Endothelial cell of umbilical vein (primary cell): ENCODE results near the gene MALRD1. TPM values are rescaled to one million over a fixed set of nuclear protein-coding genes. Genes with fewer than 3 reads are reported as not detected.

Source experiments
- BruUV-seq: library from RNA; stranded (reverse); fragments of 400-500 nt; replicated peaks from 2 replicates; lab custom pipeline; 2021; lab: Mats Ljungman, UMichigan
- CTCF ChIA-PET: fragments of 300-600, 350-600 bp; sonication (Branson Sonifier 250); formaldehyde crosslinking; loops from one replicate; lab custom pipeline; 2021; ENCODE audit warnings: antibody characterized with exemption, inconsistent platforms; lab: Charles Lee
- POLR2A ChIA-PET: fragments of 300-600, 350-600 bp; sonication (Branson Sonifier 250); formaldehyde crosslinking; loops from one replicate; lab custom pipeline; 2021; ENCODE audit warnings: antibody characterized with exemption, inconsistent platforms; lab: Charles Lee
- DNase-seq: peaks from one replicate; pipeline ENCODE4 v3.0.0-alpha.2; 2011; ENCODE audit warnings: low read depth, low spot score
- FAIRE-seq: peaks from 2 replicates; lab custom pipeline; 2011; peaks lifted over from hg19 to GRCh38; lab: Jason Lieb, UNC
- H2AFZ ChIP-seq: 2 replicates; pipeline ENCODE4 v1.6.0; 2012; ENCODE audit warnings: low read depth, low read length, control low read depth, inconsistent platforms
- H3K27ac ChIP-seq: 2 replicates; pipeline ENCODE4 v1.5.1; 2011; ENCODE audit warnings: low read depth, mild to moderate bottlenecking, control low read depth, low read length, moderate library complexity; ENCODE audit not compliant: insufficient read depth
- H3K27me3 ChIP-seq, 2 experiments: 2 replicates each; pipeline versions ENCODE4 v1.6.0 to v1.6.1; 2011; ENCODE audit warnings: low read length in 2 of 2, mixed read lengths in 1 of 2; ENCODE audit not compliant: control insufficient read depth in 2 of 2, insufficient read depth in 2 of 2
- H3K36me3 ChIP-seq, 2 experiments: 2 replicates in 1 of 2; 3 replicates in 1 of 2; pipeline ENCODE4 v1.5.1; 2011; ENCODE audit warnings: low read length in 2 of 2, mild to moderate bottlenecking in 1 of 2, moderate library complexity in 1 of 2; ENCODE audit not compliant: control insufficient read depth in 2 of 2, insufficient read depth in 2 of 2; ENCODE audit errors: extremely low read depth in 1 of 2
- H3K4me1 ChIP-seq: 3 replicates; pipeline ENCODE4 v1.5.1; 2011; ENCODE audit warnings: mild to moderate bottlenecking, low read length; ENCODE audit not compliant: control insufficient read depth, insufficient read depth; ENCODE audit errors: extremely low read depth
- H3K4me2 ChIP-seq: 2 replicates; pipeline ENCODE4 v1.6.1; 2011; ENCODE audit warnings: low read length, control low read depth, mixed read lengths; ENCODE audit not compliant: insufficient read depth
- H3K4me3 ChIP-seq, 3 experiments: fragments of 200-600 bp in 1 of 3; sonication (generic), shearing (Covaris generic) in 1 of 3; replicated peaks in 1 of 3; 2 replicates each; pipeline ENCODE4 v1.5.1; 2011 to 2016; ENCODE audit warnings: control low read depth in 3 of 3, low read length in 3 of 3, mild to moderate bottlenecking in 2 of 3, inconsistent platforms in 1 of 3, low read depth in 1 of 3, moderate library complexity in 1 of 3; ENCODE audit not compliant: insufficient read depth in 1 of 3
- H3K79me2 ChIP-seq: 2 replicates; pipeline ENCODE4 v1.6.0; 2012; ENCODE audit warnings: low read length, inconsistent platforms; ENCODE audit not compliant: control insufficient read depth, insufficient read depth
- H3K9ac ChIP-seq: replicated peaks from 2 replicates; pipeline ENCODE3; 2011; ENCODE audit warnings: low read length, control low read depth; ENCODE audit not compliant: insufficient read depth; ENCODE audit errors: extremely low read depth
- H3K9me1 ChIP-seq: replicated peaks from 3 replicates; pipeline ENCODE4 v1.6.0; 2011; ENCODE audit warnings: mild to moderate bottlenecking, low read length; ENCODE audit not compliant: control insufficient read depth, insufficient read depth; ENCODE audit errors: extremely low read depth
- H3K9me3 ChIP-seq: replicated peaks from 2 replicates; pipeline ENCODE4 v1.5.1; 2012; ENCODE audit warnings: low read length, inconsistent platforms; ENCODE audit not compliant: control insufficient read depth, insufficient read depth
- H4K20me1 ChIP-seq: replicated peaks from 2 replicates; pipeline ENCODE3; 2011; ENCODE audit warnings: mild to moderate bottlenecking, low read length; ENCODE audit not compliant: control insufficient read depth, insufficient read depth; ENCODE audit errors: extremely low read depth
- EZH2 ChIP-seq: IDR thresholded peaks from 2 replicates; pipeline ENCODE4 v1.6.1; 2012; ENCODE audit warnings: borderline replicate concordance, low read depth, mild to moderate bottlenecking, moderate library complexity, low read length, inconsistent platforms; ENCODE audit not compliant: severe bottlenecking
- FOS ChIP-seq: IDR thresholded peaks from 2 replicates; pipeline ENCODE4 v1.6.1; 2011; ENCODE audit warnings: mild to moderate bottlenecking, low read length, moderate library complexity, borderline replicate concordance; ENCODE audit not compliant: insufficient read depth
- JUN ChIP-seq: IDR thresholded peaks from 2 replicates; pipeline ENCODE4 v1.6.1; 2011; ENCODE audit warnings: borderline replicate concordance, low read depth; ENCODE audit not compliant: insufficient read length, insufficient read depth
- MYC ChIP-seq: IDR thresholded peaks from one replicate; pipeline ENCODE4 v1.6.1; 2011; ENCODE audit warnings: mild to moderate bottlenecking, low read depth, low read length
- POLR2A ChIP-seq: IDR thresholded peaks from 2 replicates; pipeline ENCODE4 v1.6.1; 2012; ENCODE audit warnings: low read depth, mild to moderate bottlenecking, control low read depth, low read length
- POLR2AphosphoS5 ChIP-seq: IDR thresholded peaks from 2 replicates; pipeline ENCODE4 v1.6.1; 2012; ENCODE audit warnings: low read depth, mild to moderate bottlenecking, control low read depth, low read length, moderate library complexity; ENCODE audit not compliant: insufficient read depth
- dilution Hi-C: fragments of 300-500 bp; cut with MboI; formaldehyde crosslinking; loops from one replicate; pipeline ENCODE4 v1.15.0; 2019; ENCODE audit warnings: low sequenced_read_pairs; ENCODE audit not compliant: extremely low pct_ligation_motif_present
- intact Hi-C: fragments of 100-400 bp; cut with micrococcal nuclease; formaldehyde crosslinking; loops from one replicate; pipeline ENCODE4 v1.10.0; 2022
- polyA plus RNA-seq, 4 experiments: library from polyadenylated mRNA; depleted of rRNA in 3 of 4; stranded (reverse) in 3 of 4; unstranded in 1 of 4; fragments of >200 nt; gene quantifications; 2 replicates each; pipeline versions ENCODE4 v1.2.1 to v1.2.3, GENCODE V29; 2011 to 2012; ENCODE audit warnings: missing spikeins in 1 of 4
- total RNA-seq: library from RNA; stranded (reverse); gene quantifications from 2 replicates; pipeline ENCODE4 v1.2.3, GENCODE V29; 2021
- TF ChIP-seq, protein P1 (sequence below): IDR thresholded peaks from 2 replicates; pipeline ENCODE4 v1.6.1; 2011; ENCODE audit not compliant: insufficient read depth, insufficient read length
- TF ChIP-seq, protein P2 (sequence below), 2 donors: IDR thresholded peaks; 1 replicate in 1 of 2; 2 replicates in 1 of 2; pipeline ENCODE4 v1.5.1; 2011; ENCODE audit warnings: low read length in 2 of 2, mild to moderate bottlenecking in 2 of 2, moderate library complexity in 2 of 2, control low read depth in 1 of 2, inconsistent platforms in 1 of 2, low read depth in 1 of 2; ENCODE audit not compliant: insufficient read depth in 1 of 2; ENCODE audit errors: extremely low read depth in 1 of 2

MALRD1 gene
- total and polyA plus RNA-seq, 2 donors (not counting 3 experiments of a cell fraction or from before 2014, with no cell fraction given) = not detected

DNA sequence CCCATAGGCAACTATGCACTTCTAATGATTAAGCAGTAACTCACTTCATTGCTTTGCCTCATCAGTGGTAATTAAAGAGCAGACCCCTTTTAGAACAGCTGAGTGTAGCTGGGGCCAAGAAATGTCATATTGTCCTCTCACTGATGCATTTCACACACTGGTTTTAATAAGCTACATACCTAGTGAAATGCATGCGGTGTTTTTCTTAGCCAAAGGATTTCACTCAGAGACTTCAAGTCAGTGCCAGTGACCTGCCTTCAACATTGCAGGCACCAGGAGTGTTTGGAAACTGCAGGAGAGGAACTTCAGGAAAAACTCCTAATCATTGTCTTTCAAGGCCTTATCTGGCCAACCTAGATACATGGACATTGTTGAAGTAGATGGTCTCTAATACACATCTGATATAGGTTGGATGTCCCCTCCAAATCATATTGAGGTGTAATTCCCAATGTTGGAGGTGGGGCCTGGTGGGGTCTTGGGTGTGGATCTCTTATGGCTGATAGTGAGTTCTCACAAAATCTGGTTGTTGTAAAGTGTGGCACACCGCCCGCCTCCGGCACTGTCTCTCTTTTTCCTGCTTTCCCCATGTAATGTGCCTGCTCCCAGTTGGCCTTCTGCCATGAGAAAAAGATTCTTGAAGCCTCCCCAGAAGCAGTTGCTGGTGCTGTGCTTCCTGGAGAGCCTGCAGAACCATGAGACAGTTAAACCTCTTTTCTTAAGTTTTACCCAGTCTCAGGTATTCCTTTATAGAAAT, 515.0 kb downstream of the MALRD1 start:
- no peak overlapping the region for H3K9ac ChIP-seq
- H2AFZ ChIP-seq = no peak overlapping the region
- FAIRE-seq (no peak), DNase-seq (no peak)
- intact Hi-C loops = no loop called here
- POLR2A ChIA-PET = no interaction called here
- no peak overlapping the region for H3K4me2 ChIP-seq
- no peaks in the 10 kb centered on the region for H3K79me2 ChIP-seq
- no peaks in the 10 kb centered on the region for H3K9me3 ChIP-seq
- no peak overlapping the region for H3K27ac ChIP-seq
- H4K20me1 ChIP-seq = no peaks in the 10 kb centered on the region
- CTCF ChIA-PET = no interaction called here
- no peak overlapping the region for H3K4me3 ChIP-seq
- TF ChIP-seq JUN (no peak), POLR2AphosphoS5 (no peak), FOS (no peak), EZH2 (no peak), POLR2A (no peak), MYC (no peak)
- TF ChIP-seq, protein P1, sequence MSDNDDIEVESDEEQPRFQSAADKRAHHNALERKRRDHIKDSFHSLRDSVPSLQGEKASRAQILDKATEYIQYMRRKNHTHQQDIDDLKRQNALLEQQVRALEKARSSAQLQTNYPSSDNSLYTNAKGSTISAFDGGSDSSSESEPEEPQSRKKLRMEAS = no peak
- dilution Hi-C loops = no loop called here
- no peaks in the 10 kb centered on the region for H3K9me1 ChIP-seq
- BruUV-seq = no TSS peak
- H3K27me3 ChIP-seq = no peaks in the 10 kb centered on the region
- H3K4me1 ChIP-seq = no peaks in the 10 kb centered on the region
- H3K36me3 ChIP-seq = no peaks in the 10 kb centered on the region

DNA sequence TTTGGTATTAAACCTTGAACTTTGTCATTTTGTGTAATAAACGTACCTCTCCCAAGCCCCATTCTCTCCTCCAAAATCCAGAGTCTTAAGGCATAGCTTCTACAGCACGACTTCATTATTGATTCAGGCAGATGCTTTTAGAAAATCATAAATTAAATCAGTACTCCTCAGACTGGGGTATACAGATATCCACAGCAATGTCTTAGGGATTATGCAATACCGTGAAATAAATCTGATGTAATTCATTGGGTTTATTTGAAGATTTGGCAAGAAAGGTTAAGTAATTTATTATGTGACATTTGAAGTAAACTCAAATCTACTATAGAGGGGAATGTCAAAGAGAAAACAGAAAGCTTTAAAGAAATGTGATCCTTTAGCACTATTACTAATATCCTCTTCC, 521.5 kb downstream of the MALRD1 start:
- no peak overlapping the region for H3K9ac ChIP-seq
- no peak overlapping the region for H3K4me2 ChIP-seq
- H3K4me3 ChIP-seq = no peak overlapping the region
- no peak overlapping the region for H2AFZ ChIP-seq
- no peaks in the 10 kb centered on the region for H3K36me3 ChIP-seq
- no peak for DNase-seq
- no peak overlapping the region for H3K27ac ChIP-seq
- H3K9me1 ChIP-seq = no peaks in the 10 kb centered on the region
- TF ChIP-seq POLR2AphosphoS5 (no peak), EZH2 (no peak), FOS (no peak)
- TF ChIP-seq, protein P2, sequence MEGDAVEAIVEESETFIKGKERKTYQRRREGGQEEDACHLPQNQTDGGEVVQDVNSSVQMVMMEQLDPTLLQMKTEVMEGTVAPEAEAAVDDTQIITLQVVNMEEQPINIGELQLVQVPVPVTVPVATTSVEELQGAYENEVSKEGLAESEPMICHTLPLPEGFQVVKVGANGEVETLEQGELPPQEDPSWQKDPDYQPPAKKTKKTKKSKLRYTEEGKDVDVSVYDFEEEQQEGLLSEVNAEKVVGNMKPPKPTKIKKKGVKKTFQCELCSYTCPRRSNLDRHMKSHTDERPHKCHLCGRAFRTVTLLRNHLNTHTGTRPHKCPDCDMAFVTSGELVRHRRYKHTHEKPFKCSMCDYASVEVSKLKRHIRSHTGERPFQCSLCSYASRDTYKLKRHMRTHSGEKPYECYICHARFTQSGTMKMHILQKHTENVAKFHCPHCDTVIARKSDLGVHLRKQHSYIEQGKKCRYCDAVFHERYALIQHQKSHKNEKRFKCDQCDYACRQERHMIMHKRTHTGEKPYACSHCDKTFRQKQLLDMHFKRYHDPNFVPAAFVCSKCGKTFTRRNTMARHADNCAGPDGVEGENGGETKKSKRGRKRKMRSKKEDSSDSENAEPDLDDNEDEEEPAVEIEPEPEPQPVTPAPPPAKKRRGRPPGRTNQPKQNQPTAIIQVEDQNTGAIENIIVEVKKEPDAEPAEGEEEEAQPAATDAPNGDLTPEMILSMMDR (IDR thresholded peaks at IDR 0.05; ENCODE audit: extremely low read depth in 1 of 2, insufficient read depth in 1 of 2, low read depth in 1 of 2, low read length in 2 of 2) = no peak
- TF ChIP-seq, protein P1 = no peak
- no peak for FAIRE-seq
- no peaks in the 10 kb centered on the region for H4K20me1 ChIP-seq
- H3K9me3 ChIP-seq = peaks cover 4% of the 10 kb centered on the region
- intact Hi-C loops = no loop called here
- H3K27me3 ChIP-seq = no peaks in the 10 kb centered on the region
- no peaks in the 10 kb centered on the region for H3K79me2 ChIP-seq
- CTCF ChIA-PET = no interaction called here
- POLR2A ChIA-PET = no interaction called here
- dilution Hi-C loops = no loop called here
- BruUV-seq = no TSS peak
- no peaks in the 10 kb centered on the region for H3K4me1 ChIP-seq
